Measurements from ENCODE around the gene TTC7B. TPM values are rescaled to one million over a fixed set of nuclear protein-coding genes. Genes with fewer than 3 reads are reported as not detected.

The TTC7B gene
- total and polyA plus RNA-seq, 2 of the 8 experiments (the other 6 are each of a cell fraction or from before 2014, with no cell fraction given): 23.7 to 34.0 TPM

GRCh38 chr14:90535556-90536090 lies 280.6 kb downstream of the TTC7B start:
- DNase-seq (ENCODE audit: low read depth in 1 of 2, low spot score in 2 of 2): no peak
- FAIRE-seq: no peak
- Histone ChIP-seq H2BK15ac (ENCODE audit: low read length) (no peak overlapping the region), H2BK120ac (replicated peaks; ENCODE audit: low read depth, low read length) (no peak overlapping the region), H3K9me3 (ENCODE audit: insufficient read depth in 2 of 2, low read depth in 1 of 2, low read length in 1 of 2) (no peaks in the 10 kb centered on the region), H4K8ac (ENCODE audit: extremely low read depth, insufficient read depth, low read length) (no peak overlapping the region), H2AK5ac (ENCODE audit: low read depth, low read length) (no peak overlapping the region), H3K79me2 (ENCODE audit: control insufficient read depth in 1 of 2, insufficient read depth in 2 of 2, low read length in 2 of 2) (no peaks in the 10 kb centered on the region), H2BK5ac (ENCODE audit: low read depth, low read length) (no peak overlapping the region), H3K36me3 (ENCODE audit: control insufficient read depth in 2 of 4, insufficient read depth in 4 of 4, low read length in 3 of 4) (no peaks in the 10 kb centered on the region), H4K91ac (replicated peaks; ENCODE audit: insufficient read length, low read length) (no peak overlapping the region), H3K4me1 (replicated peaks in 1 of 4; ENCODE audit: control insufficient read depth in 3 of 4, insufficient read depth in 4 of 4, low read length in 3 of 4) (peaks cover 0 to 8% (median 1%) of the 10 kb centered on the region in 4 experiments; a peak in 4 of 7 replicates), H2BK20ac (ENCODE audit: low read length) (no peak overlapping the region), H3K56ac (replicated peaks; ENCODE audit: insufficient read length, low read depth, low read length) (no peak overlapping the region), H3K23me2 (ENCODE audit: low read depth, low read length) (peaks cover 2% of the 10 kb centered on the region; the same call in 1 of the 2 replicates), H3K4me2 (ENCODE audit: insufficient read depth in 1 of 2, low read depth in 2 of 2, low read length in 2 of 2) (no peak overlapping the region), H3K4me3 (ENCODE audit: extremely low read depth in 1 of 4, insufficient read depth in 2 of 4, low read depth in 3 of 4, low read length in 4 of 4) (no peak overlapping the region), H3K4ac (replicated peaks; ENCODE audit: insufficient read length, low read depth, low read length) (no peak overlapping the region), H3K18ac (ENCODE audit: extremely low read depth, low read length) (no peak overlapping the region), H3K14ac (ENCODE audit: insufficient read length) (no peak overlapping the region), H3K9ac (replicated peaks in 1 of 4; ENCODE audit: extremely low read depth in 1 of 4, low read depth in 3 of 4, low read length in 3 of 4) (no peak overlapping the region), H3K79me1 (ENCODE audit: low read depth, low read length) (no peaks in the 10 kb centered on the region; the same call in 1 of the 2 replicates), H4K20me1 (replicated peaks in 1 of 2; ENCODE audit: control insufficient read depth in 1 of 2, insufficient read depth in 2 of 2, low read length in 2 of 2) (no peaks in the 10 kb centered on the region), H4K5ac (ENCODE audit: insufficient read length, low read depth, low read length) (no peak overlapping the region), H3K23ac (ENCODE audit: insufficient read length) (no peak overlapping the region), H3K27me3 (replicated peaks in 1 of 4; ENCODE audit: control insufficient read depth in 3 of 4, extremely low read depth in 1 of 4, insufficient read depth in 3 of 4, low read length in 3 of 4) (no peaks in the 10 kb centered on the region), H2BK12ac (ENCODE audit: low read depth, low read length) (peak overlapping the region; percentile 50; the same call in 1 of the 2 replicates), H3K27ac (ENCODE audit: low read depth, low read length) (no peak overlapping the region), H2AFZ (ENCODE audit: low read length) (no peak overlapping the region)
- WGBS, 2 experiments (ENCODE audit: extremely low coverage in 1 of 2, insufficient coverage in 1 of 2, insufficient read length in 1 of 2, insufficient replicate concordance in 2 of 2, low coverage in 1 of 2, low lambda C conversion rate in 2 of 2, missing lambda C conversion rate in 1 of 2): 83% methylated on average over 14 of the region's 14 CpGs; no CpG with 5 or more reads in 1 of the 2 experiments
- POLR2A ChIA-PET (ENCODE audit: partially characterized antibody): interaction anchor here (0.6 to 1.4 kb wide), 2 partner anchors 9 to 16 kb away, joined by 3 to 5 read pairs; no protein-coding TSS in a partner anchor
- CTCF ChIA-PET (ENCODE audit: partially characterized antibody): interaction anchor here (0.9 to 1.6 kb wide), 10 partner anchors 9 to 161 kb away, joined by 3 to 9 read pairs (median 3); no protein-coding TSS in a partner anchor
- no peak for TF ChIP-seq GTF2F1 (IDR thresholded peaks at IDR 0.05; ENCODE audit: borderline replicate concordance, low read depth, low read length)
